BE2C (cell line): ENCODE measurements around the gene MYL12A.

ENCODE experiments used
- DNase-seq: peaks from one replicate; pipeline ENCODE4 v3.0.0-alpha.2; 2020
- H3K27me3 ChIP-seq: fragments of 250-450 bp; sonication (Bioruptor Pico); 2 replicates; pipeline ENCODE4 v1.5.1; 2020; ENCODE audit warnings: mild to moderate bottlenecking
- H3K36me3 ChIP-seq: fragments of 250-450 bp; sonication (Bioruptor Pico); 2 replicates; pipeline ENCODE4 v1.5.1; 2020; ENCODE audit warnings: mild to moderate bottlenecking
- H3K4me1 ChIP-seq: fragments of 250-450 bp; sonication (Bioruptor Pico); 2 replicates; pipeline ENCODE4 v1.5.1; 2020
- H3K4me3 ChIP-seq: 2 replicates; pipeline ENCODE4 v1.5.1; 2011; ENCODE audit warnings: low read depth, low read length
- H3K9me3 ChIP-seq: fragments of 250-450 bp; sonication (Bioruptor Pico); 2 replicates; pipeline ENCODE4 v1.5.1; 2020
- CTCF ChIP-seq: IDR thresholded peaks from 2 replicates; pipeline ENCODE4 v1.5.1; 2012; ENCODE audit warnings: mild to moderate bottlenecking, low read depth, low read length

MYL12A gene

DNA sequence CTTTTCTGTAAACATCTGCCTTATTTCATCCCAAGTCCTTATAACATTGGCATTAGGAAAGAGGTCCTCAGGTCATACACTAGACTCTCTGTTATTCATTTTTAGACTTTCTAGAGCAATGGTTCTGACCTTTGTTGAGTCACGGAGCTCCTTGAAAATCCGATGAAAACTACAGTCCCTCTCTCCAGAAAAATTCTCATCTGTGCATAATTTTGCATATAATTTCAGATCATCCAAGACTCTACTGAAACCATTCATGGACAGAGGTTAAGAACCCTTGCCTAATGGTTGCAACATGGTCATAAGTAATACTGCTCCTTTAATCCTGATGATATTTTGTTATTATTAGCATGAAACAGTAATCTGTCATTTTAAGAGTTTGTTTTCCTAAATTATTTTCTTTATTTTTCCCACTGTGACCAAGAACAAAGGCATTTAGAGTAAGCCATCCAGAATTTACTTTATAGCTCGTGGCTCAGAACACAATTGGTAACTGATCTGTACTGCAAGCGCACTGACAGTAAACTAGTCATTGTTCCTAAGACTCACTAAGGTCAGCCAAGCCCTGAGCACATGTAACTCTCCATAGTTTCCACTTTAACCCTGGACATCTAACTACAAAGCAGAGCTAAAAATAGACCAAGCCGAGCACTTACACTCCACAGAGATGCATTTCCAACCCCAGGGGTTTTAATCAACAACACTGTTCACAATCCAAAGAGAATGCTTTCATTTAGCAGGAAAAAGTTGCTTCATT lies 36.2 kb upstream of the MYL12A start:
- Histone ChIP-seq H3K36me3 (no peaks in the 10 kb centered on the region), H3K9me3 (no peaks in the 10 kb centered on the region), H3K27me3 (no peaks in the 10 kb centered on the region), H3K4me1 (no peaks in the 10 kb centered on the region), H3K4me3 (no peak overlapping the region)
- no peak for TF ChIP-seq CTCF
- DNase-seq: no peak

DNA sequence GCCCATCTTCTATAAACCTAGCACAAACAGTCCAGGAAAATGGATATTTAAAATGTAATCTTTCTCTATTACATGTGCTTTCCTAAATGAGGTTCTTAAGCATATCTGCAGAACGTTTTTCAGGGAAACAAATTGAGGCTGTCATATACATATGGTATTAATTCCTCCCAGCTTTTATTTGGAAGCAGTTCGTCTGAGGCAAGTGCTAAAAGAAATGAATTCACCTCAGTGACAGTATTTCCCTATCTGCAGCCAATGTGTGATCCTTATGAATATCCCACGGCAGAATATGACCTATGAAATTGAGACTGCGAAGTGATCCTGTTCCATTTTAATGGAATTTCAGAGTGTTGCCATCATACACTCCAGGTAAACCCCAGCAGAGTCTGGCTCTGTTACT lies 34.9 kb upstream of the MYL12A start:
- no peak for DNase-seq
- no peaks in the 10 kb centered on the region for H3K9me3 ChIP-seq
- H3K36me3 ChIP-seq: no peaks in the 10 kb centered on the region
- no peaks in the 10 kb centered on the region for H3K4me1 ChIP-seq
- TF ChIP-seq CTCF: no peak
- no peaks in the 10 kb centered on the region for H3K27me3 ChIP-seq
- H3K4me3 ChIP-seq: no peak overlapping the region

GRCh38 chr18:3213300-3214059 lies 34.1 kb upstream of the MYL12A start:
- H3K9me3 ChIP-seq: no peaks in the 10 kb centered on the region
- no peak for TF ChIP-seq CTCF
- no peaks in the 10 kb centered on the region for H3K36me3 ChIP-seq
- no peak overlapping the region for H3K4me3 ChIP-seq
- no peaks in the 10 kb centered on the region for H3K27me3 ChIP-seq
- no peak for DNase-seq
- no peaks in the 10 kb centered on the region for H3K4me1 ChIP-seq

GRCh38 chr18:3214855-3215637 lies 32.6 kb upstream of the MYL12A start:
- H3K27me3 ChIP-seq: no peaks in the 10 kb centered on the region
- no peaks in the 10 kb centered on the region for H3K36me3 ChIP-seq
- H3K4me1 ChIP-seq: no peaks in the 10 kb centered on the region
- H3K9me3 ChIP-seq: no peaks in the 10 kb centered on the region
- DNase-seq: no peak
- no peak for TF ChIP-seq CTCF
- H3K4me3 ChIP-seq: no peak overlapping the region

DNA sequence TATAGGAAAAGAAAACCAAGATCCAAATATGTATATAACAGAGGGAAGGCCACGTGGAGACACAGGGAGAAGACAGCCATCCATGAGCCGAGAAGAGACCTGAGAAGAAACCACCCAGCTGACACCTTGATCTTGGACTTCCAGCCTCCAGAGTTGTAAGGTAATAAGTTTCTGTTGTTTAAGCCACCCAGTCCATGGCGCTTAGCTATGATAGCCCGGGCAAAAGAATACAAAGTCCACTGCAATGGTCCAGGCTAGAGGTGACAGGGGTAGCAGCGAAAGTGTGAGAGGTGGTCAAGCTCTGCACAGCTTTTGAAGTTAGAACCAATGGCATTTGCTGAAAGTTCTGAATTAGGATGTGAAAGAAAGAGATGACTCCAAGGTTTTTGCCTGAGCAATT lies 30.6 kb upstream of the MYL12A start:
- Histone ChIP-seq H3K36me3 (no peaks in the 10 kb centered on the region), H3K27me3 (no peaks in the 10 kb centered on the region), H3K4me3 (no peak overlapping the region), H3K4me1 (no peaks in the 10 kb centered on the region), H3K9me3 (no peaks in the 10 kb centered on the region)
- DNase-seq: no peak
- TF ChIP-seq CTCF: no peak
